Adipose tissue (tissue), 3 donors: ENCODE measurements around the gene TMTC2. TPM values are rescaled to one million over a fixed set of nuclear protein-coding genes. Genes with fewer than 3 reads are reported as not detected.
"Not testable (repeated sequence)": the region's sequence is repeated elsewhere in the genome, so short reads cannot be mapped to it uniquely, and the experiment has no call there.

Experiments used
- H3K27ac ChIP-seq: one replicate; pipeline ENCODE4 v1.5.1; 2013; ENCODE audit warnings: low read depth, low read length
- WGBS, 3 donors: extraction: QIAGEN DNeasy Blood & Tissue Kit; methylation state at CpG; one replicate each; pipeline ENCODE4 v1.1.7; 2013; 5-methylcytosine and 5-hydroxymethylcytosine counted together
- polyA plus RNA-seq, 3 donors: library from polyadenylated mRNA; stranded (reverse); fragments of 200-250 nt; gene quantifications; one replicate each; pipeline ENCODE4 v1.2.3, GENCODE V29; 2013
- donor health status: healthy with polysubstance abuse.
- donor health status: Bipolar disorder and iron deficiency.
- donor health status: healthy.

The TMTC2 gene
- polyA plus RNA-seq, 3 donors = 2.0 to 4.1 (median 3.1) TPM

GRCh38 chr12:83106873-83107272, 420.2 kb downstream of the TMTC2 start:
- no peak overlapping the region for H3K27ac ChIP-seq
- 78 to 81% (median 79%) methylated on average over 1 of the region's 1 CpG for WGBS, 3 donors

DNA sequence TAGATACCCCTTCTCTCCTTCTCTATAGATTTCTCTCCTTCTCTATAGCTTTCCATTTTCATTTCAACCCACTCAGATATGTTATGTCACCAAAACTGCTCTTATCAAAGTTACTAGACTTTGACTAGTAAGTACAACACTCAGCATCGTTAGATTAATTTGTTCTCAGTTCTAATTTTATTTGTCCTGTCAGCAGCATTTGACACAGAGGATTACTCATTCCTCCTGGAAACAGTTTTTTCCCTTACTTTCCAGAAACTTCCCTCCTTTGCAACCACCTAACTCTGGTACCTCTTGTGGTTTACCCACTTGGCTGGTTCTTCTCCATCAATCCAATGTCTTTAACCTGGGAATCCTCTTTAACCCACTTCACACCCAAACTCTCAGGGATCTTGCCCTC, 423.7 kb downstream of the TMTC2 start:
- no peak overlapping the region for H3K27ac ChIP-seq
- WGBS, 3 donors = 67 to 87% (median 82%) methylated on average over 1 of the region's 1 CpG

DNA sequence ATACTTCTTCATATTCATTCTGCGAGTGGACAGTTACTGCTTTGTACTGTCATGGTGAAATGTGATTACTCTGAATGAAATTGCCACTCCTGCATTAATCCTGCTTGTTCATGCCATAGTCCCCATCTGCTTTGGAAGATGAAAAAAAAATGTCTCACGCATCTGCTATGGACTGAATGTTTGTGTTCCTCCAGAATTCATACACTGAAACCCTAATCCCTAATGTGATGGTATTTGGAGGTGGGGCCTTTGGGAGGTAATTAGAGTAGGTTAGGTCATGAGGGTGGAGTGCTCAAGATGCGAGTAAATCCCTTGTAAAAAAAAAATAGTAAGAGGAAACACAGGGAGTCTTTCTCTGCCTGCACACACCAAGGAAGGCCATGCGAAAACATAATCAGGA, 427.2 kb downstream of the TMTC2 start:
- H3K27ac ChIP-seq = no peak overlapping the region
- 82 to 90% (median 87%) methylated on average over 4 of the region's 4 CpGs for WGBS, 3 donors

DNA sequence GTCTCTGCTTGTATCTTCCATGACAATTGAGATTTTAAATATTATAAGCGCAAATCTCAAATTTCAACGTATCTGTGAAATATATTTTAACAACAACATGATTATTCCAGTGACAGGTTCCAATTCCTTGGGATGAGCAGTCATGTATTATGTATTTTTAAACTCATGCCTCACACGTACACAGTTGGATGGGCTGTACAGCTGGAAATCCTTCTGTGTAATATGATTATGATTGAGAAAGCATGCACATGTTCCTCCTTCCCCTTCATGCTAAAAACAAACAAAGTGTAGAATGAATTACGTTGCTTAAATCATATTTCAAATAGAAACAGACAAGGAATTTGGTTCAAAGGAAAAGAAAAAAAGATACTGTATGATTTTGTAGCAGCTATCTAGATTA, 428.3 kb downstream of the TMTC2 start:
- no peak overlapping the region for H3K27ac ChIP-seq
- WGBS, 3 donors = 76 to 86% (median 82%) methylated on average over 4 of the region's 4 CpGs

DNA sequence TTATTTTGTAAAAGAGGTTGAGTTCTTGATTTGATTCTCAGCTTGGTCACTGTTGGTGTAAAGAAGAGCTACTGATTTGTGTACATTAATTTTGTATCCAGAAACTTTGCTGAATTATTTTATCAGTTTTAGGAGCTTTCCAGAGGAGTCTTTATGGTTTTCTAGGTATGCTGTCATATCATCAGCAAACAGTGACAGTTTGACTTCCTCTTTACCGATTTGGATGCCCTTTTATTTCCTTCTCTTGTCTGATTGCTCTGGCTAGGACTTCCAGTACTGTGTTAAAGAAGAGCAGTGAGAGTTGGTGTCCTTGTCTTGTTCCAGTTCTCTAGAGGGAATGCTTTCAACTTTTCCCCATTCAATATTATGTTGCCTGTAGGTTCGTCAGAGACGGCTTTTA, 431.2 kb downstream of the TMTC2 start:
- not testable (repeated sequence) for H3K27ac ChIP-seq
- WGBS, 3 donors = 79 to 89% (median 83%) methylated on average over 3 of the region's 3 CpGs

DNA sequence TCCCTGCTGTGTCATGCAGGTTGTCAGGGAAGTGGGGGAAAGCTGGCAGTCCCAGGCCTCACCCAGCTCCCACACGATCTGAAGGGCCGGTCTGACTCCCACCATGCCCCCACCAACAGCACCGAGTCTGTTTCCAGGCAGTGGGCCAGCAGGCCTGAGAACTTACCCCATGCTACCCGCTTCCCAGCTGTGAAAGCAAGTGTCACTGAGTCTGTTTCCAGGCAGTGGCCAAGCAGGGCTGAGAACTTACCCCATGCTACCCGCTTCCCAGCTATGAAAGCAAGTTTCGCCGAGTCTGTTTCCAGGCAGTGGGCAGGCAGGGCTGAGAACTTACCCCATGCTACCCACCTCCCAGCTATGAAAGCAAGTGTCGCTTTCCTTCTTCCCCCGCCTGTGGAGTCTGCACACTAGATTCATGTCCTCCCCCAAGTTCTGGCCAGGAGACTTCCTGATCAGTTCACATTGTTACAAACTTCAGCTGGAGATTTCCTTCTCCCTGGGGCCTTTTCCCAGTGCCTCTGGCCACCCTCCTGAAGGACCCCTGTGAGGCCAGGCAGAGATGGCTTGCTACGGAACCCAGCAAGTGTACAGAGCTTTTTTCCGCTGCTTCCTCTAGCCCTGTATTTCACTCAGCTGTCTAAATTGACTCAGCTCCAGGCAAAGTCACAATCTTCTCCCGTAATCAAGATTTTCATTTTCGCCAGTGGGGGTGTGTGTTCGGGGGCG, 435.4 kb downstream of the TMTC2 start:
- H3K27ac ChIP-seq = no peak overlapping the region
- 91 to 94% (median 93%) methylated on average over 15 of the region's 15 CpGs for WGBS, 3 donors

DNA sequence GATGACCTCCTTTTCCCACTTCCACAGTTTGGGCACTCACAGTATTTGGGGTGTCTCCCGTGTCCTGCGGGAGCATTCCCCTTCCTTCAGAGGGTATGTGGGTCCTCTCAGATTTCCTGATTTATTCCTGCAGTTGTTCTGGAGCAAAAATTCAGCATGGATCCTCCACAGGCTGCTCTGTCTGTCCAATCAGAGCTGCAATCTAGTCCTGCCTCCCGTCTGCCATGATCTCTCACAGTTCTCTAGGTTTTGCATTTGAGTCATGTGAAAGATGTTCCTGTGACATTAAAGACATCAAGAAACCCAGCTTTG, 435.9 kb downstream of the TMTC2 start:
- 82 to 97% (median 91%) methylated on average over 3 of the region's 3 CpGs for WGBS, 3 donors
- no peak overlapping the region for H3K27ac ChIP-seq

DNA sequence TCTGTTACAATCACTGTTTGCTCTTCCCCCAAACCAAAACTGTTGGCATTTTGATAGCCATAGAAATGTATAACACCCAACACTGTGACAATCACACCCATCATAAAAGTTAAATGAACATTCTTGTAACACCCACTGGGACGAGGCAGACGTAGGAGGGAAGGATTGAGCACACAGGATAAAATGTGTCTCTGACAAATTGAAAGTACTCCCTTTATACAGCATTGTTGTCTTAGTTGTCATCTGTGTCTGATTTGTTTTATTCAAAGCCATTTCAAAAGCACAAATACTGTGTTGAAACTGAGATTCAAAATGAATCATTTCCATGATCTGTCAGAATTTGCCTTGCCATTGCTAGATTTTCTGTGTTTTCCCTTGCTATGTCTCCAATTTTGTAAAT, 436.3 kb downstream of the TMTC2 start:
- WGBS, 3 donors = 65 to 87% (median 65%) methylated on average over 2 of the region's 2 CpGs
- H3K27ac ChIP-seq = no peak overlapping the region

- no peak overlapping the region for H3K27ac ChIP-seq
These were observed 441.8 kb downstream of the TMTC2 start for GRCh38 chr12:83128540-83128939.

- no peak overlapping the region for H3K27ac ChIP-seq
- WGBS, 3 donors = 83% methylated on average over 2 of the region's 2 CpGs
These were observed 443.5 kb downstream of the TMTC2 start for GRCh38 chr12:83130178-83130577.

DNA sequence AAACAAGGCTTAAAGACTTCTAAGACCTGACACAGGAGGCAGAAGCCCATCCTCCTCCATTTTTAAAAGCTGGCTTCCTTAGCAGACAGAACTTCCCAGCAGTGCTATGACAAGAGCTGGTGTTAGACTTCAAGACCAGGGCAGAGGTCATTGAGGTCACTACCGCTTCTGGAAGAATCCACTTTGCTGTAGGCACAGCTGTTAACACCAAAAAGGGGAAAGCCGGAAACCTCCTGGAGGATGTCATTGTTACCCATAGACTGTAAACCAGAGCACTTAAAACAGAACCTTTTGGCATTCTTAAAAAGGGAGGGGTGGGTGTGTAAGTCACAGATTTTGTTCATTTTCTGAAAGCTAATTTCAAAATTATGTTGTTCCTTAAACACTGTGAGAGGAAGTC, 445.7 kb downstream of the TMTC2 start:
- WGBS, 3 donors = 93 to 94% (median 93%) methylated on average over 2 of the region's 2 CpGs
- H3K27ac ChIP-seq = no peak overlapping the region

- WGBS, 3 donors = 71 to 91% (median 84%) methylated on average over 1 of the region's 1 CpG
- H3K27ac ChIP-seq = no peak overlapping the region
These were observed 449.7 kb downstream of the TMTC2 start for GRCh38 chr12:83136411-83136810.

- WGBS, 3 donors = 95 to 98% (median 96%) methylated on average over 15 to 18 of the region's 18 CpGs
These were observed 453.4 kb downstream of the TMTC2 start for GRCh38 chr12:83140135-83140534.

DNA sequence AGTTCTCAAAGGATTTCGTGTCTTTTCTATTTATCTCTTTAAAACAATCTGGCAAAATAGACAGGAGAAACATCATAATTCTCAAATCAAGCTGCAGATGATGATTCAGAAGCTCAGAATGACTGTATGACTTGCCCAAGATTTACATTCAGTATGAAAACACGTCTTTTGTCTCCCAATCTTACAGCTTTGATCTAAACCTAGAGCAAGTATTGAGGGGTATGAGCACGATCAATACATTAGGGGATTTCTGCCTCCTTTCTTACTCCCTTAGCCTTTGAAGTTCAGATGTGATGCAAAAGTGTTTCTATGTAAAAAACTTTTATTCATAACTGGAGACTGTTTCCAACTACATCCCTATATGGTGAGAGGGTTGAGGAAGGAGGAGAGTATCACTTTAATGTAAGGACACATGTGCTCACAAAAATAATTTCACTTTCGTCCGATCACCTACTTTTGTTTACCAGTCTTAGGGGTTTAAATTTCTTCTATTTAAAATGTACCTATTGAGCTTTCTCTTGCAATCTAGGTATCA, 454.8 kb downstream of the TMTC2 start:
- 85 to 91% (median 85%) methylated on average over 5 of the region's 5 CpGs for WGBS, 3 donors
- H3K27ac ChIP-seq = no peak overlapping the region

More at GRCh38 chr12:83140135-83140534, 453.4 kb downstream of the TMTC2 start:
- H3K27ac ChIP-seq = no peak overlapping the region

GRCh38 chr12:83142914-83143313, 456.2 kb downstream of the TMTC2 start:
- no peak overlapping the region for H3K27ac ChIP-seq
- 76 to 95% (median 85%) methylated on average over 6 of the region's 6 CpGs for WGBS, 3 donors

DNA sequence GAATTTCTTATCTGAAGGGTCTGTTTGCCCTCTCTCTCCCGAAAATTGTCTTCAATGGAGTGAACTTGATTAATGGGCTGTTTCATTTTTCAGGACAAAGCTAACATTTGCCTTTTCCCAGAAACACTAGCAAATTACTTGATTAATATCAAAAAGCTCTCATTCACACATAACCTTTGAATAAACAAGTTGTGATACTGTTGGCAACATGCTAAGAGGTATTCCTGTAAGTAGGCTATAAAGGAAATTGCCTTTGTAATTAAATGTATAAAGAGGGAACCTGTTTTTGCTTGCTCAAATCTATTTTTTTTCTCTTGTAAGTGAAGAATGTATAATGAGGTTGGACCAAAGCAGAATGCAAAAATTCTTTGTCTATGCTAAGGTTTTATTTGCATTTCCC, 457.2 kb downstream of the TMTC2 start:
- 17 to 60% (median 52%) methylated on average over 1 of the region's 1 CpG for WGBS, 3 donors
- H3K27ac ChIP-seq = no peak overlapping the region

DNA sequence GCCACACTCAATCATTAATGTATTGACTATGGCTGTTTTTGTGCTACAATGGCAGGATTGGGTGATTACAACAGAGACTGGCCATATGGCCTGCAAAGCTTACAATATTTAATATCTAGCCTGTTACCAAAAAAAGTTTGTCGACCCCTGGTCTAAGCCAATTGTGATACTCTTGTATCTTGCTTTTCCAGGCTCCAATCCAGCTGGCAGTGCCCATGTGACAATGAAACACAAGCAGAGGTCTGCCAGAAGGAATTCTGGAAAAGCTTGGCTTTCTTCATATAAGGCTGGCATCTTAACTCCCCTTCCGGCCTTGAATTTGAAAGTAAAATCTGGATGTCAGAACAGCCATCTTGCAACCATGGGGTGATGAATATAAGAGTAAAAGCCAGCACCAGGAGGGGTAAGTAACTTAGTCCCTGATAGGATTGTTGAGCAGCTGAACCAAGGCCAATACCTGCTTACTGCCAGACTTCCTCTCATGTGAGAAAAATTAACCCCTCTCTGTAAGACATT, 458.7 kb downstream of the TMTC2 start:
- no peak overlapping the region for H3K27ac ChIP-seq
- 33 to 80% (median 70%) methylated on average over 2 of the region's 2 CpGs for WGBS, 3 donors

- no peak overlapping the region for H3K27ac ChIP-seq
- WGBS, 3 donors = 81 to 87% (median 87%) methylated on average over 2 of the region's 2 CpGs
These were observed 460.6 kb downstream of the TMTC2 start for GRCh38 chr12:83147341-83147740.

- 82 to 93% (median 87%) methylated on average over 3 of the region's 3 CpGs for WGBS, 3 donors
- H3K27ac ChIP-seq = no peak overlapping the region
These were observed 463.3 kb downstream of the TMTC2 start for GRCh38 chr12:83149987-83150386.

- 58 to 81% (median 76%) methylated on average over 3 of the region's 3 CpGs for WGBS, 3 donors
- no peak overlapping the region for H3K27ac ChIP-seq
These were observed 463.9 kb downstream of the TMTC2 start for GRCh38 chr12:83150465-83151189.
